GM21515 (cell line): Measurements from ENCODE around the gene SLCO2A1.

Source experiments
- ATAC-seq: cut with Tn5 transposase; IDR thresholded peaks from one replicate; pipeline ENCODE4 v1.9.1; 2021; ENCODE audit not compliant: unreplicated experiment

Gene SLCO2A1

DNA sequence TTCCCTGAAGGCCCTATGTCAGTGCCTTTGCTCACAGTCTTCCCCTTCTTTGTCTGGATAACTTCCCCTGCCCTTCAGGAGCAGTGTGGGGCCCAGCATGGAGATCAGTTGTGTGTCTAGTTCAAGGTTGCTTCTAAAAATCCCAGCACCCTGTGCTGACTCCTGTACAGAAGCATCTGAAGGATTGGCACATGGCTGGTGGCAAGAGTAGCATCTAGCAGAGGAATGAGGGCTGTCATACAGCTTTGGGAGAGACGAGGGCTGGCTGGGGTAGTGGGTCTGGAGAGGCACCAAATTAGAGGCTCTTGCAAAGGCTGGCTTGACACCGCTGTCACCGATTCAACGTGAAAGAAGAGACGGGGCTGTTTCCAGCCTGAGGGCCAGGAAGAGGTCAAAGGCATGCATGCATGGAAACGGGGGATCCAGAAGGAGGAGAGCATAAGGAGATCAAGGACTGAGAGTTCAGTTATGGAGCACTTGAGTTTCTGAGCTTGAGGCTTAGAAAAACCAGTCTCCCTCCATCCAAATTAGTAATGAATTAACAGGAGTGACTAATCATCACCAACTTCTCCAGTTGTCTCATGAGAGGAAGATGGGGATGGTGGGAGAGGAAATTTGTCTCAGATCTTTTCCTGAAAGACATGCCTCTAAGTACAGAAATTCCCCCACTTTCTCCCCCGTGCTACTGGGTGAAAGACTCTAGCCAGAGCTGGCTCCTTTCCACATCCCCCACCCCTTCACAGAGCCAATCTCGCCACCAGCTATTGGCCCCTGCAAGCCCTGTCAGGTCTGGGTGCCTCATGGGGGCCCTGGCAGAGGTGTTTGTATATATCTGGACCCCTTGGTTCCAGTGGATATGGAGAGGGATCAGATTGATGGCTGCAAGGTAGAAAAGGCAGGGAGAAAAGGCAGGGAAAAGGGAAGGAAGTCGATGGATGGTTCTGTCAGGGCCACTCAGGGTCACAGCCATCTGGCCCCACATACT, 45.9 kb downstream of the SLCO2A1 start:
- no peak for ATAC-seq

DNA sequence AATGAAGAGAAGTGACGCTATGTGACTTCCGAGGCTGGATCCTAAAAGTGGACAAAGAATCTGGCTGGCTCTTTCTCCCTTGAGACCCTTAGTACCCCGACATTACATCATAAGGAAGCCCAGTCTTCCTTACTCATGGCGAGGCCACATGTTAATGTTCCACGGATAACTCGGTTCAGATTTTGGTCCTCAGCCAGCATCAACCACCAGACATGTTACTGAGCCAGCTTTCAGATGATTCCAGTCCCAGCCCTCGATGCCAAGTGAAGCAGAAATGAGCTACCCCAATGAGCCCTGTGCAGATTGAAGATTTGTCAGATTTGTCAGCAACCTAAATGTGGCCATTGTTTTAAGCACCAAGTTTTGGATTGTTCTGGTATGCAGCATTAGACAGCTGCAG, 46.6 kb downstream of the SLCO2A1 start:
- ATAC-seq: no peak

DNA sequence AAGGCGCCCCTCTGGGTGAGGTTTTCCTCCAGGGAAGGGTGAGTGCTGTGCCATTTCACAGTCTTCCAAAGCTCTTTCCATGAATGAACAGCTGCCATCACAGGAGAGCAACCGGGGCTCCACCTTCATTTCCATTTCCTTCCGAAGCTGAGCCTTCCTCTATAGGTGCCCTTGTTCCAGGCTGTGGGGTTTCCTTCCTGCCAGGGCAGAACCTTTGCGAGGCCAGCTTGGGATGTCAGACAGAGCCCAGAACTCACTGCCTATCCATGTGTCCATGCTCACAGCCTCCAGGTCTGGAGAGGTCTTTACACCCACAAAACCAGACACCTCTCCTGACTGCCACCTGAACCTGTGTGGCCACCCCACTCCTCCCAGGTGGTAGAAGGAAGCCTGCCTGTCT, 49.2 kb downstream of the SLCO2A1 start:
- ATAC-seq: no peak

DNA sequence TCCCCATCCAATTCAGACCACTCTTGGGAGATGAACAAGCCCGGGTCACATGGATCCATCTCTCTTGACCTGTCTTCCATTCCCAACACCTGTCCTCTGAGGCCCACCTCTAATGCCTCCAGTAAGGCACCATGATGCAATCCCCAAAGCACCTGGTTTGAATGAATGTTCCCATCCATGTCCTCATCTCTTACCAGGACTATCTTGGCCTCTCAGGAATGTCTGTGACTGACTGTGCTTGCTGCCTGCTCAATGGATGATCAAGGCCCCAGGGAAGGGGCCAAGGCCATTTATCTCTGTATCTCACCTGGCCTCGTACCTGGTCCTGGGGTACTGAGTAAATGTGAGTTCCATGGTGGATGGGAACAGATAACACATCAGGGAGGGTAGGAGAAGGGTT, 49.7 kb downstream of the SLCO2A1 start:
- no peak for ATAC-seq

DNA sequence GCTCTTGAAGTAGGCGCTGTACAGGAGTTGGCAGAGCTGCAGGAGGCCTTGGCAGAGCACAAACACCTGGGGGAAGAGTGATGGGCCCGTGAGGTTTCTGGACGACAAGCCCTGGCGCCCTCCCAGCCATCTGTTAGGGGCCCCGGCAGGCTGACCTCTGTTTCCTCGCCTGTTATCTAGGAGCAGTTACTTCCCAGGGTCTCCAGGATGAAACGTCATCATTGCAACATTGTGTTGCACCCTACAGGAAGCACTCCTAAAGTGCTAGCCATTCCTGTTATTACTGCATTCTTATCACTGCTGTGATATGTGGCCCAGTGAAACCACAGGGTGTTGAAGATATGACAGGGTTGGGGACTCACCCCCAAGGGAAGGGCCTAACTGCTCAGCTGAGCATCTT, 50.2 kb downstream of the SLCO2A1 start:
- no peak for ATAC-seq

DNA sequence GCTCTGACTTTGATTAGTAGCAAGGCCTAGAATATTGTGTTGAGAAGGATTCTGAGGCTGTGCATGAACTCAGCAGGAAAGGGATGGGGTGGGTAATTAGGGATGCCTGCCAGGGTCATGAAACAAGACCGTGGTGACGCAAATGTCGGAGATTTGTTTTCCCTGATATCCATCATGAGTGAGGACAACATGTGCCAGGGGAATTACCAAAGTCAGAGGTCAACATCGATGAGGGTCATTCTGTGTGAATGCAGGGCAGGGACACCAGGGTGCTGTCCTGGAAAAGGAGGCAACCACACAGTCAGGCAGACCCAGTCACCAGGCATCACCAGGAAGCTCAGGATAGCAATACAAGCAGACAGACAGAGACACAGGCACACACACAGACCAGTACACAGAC, 52.2 kb downstream of the SLCO2A1 start:
- ATAC-seq: no peak

DNA sequence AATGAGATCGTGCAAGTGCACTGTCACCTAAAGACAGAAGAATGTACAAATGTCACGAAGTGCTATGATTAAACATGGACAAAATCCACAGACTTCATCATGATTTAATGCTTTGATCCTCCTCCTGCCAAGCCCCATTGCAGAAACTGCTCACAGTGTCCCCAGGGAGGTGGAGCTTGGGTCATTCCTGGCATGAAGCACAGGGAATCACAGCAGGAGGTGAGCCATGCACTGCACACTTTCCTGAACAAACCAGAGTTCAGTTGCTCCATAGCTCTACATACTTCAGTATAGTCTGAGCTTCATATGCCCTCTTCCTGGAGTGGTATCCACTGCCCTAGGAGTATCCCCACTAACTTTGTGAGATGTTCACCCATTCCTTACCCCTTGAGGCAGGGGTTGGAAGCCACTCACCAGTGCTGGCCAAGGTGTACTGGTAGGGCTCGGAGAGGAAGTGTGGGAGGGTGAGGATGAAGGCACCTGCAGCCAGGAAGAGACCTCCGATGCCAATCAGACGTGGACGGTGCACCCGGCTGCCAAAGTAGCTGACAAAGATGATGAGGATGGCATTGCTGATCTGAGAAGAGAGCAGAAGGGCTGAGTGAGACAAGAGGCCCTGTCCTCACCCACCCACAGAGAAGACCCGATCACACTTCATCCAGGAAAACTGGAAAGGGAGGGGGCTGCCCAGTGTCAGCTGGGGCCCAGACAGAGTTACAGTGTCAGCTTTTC, 56.3 kb downstream of the SLCO2A1 start:
- ATAC-seq: no peak

DNA sequence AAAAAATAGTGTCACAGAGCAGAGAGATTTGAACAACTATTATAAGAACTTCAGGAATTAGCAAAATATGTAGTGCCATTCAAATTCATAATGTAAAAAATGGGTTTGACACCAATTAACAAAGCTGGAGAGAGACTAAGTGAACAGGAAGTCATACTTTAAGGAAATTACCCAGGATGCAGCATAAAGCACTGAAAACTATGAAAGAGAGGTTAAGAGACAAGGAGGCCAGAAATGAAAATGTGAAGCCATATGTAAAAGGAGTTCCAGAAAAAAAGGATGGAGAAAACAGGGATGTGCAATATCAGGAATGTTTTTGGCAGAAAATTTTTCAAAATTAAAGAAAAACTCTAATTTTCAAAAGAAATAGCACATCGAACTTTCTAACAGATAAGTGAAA, 57.6 kb downstream of the SLCO2A1 start:
- no peak for ATAC-seq

DNA sequence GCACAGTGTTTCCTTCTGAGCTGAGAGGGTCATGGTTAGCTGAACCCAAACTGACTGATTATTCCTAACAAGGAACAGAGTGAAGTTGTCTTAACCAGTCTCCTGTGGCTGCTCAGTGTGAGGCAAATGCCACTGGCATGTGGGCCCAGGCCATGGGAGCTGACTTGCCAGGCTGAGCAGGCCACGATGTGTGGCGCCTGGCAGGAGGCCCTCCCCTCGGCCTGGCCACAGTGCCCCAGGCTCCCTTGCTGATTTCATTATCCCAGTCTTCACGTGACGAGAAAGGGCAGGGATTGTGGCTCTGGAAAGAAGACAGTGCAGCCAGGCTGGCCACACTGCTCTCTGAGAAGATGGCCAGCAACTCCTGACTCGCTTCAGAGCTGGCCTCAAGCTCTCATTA, 58.8 kb downstream of the SLCO2A1 start:
- ATAC-seq: no peak

DNA sequence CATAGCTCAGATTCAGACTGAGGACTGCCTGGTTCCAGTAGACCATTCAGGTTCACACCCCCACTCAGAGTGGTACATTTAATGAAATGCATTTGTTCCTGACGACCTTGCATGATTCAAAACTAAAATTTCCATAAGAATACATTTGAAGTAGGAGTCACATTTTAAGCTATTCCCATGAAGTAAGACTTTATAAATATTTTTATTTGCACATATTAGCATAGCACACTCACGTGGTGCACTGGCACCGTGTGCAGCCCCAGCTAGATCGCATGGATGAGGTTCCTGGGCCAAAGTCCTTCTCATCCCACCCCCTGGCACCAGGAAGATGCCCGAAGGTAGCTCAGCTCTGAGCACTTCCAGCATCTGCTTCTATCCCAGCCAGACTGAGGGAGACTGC, 59.4 kb downstream of the SLCO2A1 start:
- no peak for ATAC-seq

DNA sequence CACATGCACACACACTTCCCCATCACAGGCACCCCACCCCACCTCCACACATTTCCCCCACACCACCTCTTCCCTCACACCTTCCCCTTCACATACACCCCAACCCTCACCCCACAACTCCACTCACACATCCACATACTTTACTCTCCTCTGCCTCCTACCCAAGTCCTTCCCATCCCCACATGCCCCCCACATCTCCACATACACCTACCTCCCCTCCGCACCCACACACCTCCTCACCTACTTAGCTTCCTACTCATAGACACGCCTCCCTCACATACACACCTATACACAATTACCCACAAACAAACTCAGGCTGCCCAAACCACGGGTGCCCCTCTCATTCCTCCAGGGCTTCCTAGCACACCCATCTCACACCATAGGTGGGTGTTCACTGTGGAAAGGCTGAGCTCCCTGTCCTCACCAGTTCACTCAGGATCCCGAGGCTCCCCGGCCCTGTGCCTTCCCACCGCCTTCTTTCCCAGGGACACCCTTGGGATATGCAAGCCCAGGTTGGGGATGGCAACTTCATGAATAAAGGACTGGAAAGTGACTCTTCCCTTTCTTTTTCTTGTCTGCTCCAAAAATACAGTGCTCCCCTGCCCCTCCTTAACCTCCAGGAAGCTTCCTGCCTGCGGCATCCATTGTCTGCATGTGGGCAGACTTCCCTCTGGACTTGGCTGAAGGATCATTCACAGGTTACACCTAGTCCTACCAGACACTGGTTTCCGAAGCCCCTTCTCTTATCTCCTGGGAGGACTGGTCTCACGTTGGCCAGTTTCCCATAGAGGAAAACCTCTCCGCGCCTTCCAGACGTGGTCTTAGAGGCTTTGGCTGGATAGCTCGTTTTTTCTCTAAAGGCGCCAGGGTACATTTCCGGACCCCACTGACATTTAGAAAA, 61.5 kb downstream of the SLCO2A1 start:
- no peak for ATAC-seq

DNA sequence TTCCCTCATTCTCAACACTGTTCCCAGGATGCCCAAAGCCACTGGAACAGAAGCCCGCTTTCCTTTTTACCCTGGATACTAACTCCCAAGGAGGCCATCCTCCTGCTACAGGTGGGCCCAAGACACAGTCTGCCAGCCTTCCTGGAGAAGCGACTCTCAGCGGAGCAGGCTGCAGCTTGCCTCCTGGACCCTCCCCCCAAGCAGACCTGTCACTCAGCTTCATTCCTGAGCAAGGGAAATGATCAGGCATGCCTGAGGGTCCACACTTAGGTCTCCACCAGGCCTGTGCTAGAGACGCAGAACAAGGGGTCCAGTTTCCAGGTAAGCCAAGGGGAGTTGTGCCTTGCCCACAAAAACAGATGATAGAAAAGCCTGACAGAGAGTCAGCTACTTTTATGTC, 62.8 kb downstream of the SLCO2A1 start:
- ATAC-seq: no peak

DNA sequence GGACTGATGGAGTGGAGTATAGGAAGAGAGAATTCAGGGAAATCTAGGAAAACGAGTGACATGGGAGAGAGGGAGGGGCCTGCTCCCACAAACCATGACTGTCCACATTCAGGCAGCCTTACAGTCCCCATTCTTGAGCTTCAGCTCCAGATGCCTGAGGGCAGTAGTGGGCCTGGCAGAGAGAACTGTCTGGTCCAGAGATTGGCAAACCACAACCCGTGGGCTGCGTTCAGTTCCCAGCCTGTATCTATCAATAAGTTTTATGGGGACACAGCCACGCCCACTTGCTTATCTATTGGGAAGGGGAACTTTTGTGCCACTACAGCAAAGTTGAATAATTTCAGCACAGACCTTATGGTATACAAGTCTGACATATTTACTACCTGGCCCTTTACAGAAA, 63.8 kb downstream of the SLCO2A1 start:
- no peak for ATAC-seq

DNA sequence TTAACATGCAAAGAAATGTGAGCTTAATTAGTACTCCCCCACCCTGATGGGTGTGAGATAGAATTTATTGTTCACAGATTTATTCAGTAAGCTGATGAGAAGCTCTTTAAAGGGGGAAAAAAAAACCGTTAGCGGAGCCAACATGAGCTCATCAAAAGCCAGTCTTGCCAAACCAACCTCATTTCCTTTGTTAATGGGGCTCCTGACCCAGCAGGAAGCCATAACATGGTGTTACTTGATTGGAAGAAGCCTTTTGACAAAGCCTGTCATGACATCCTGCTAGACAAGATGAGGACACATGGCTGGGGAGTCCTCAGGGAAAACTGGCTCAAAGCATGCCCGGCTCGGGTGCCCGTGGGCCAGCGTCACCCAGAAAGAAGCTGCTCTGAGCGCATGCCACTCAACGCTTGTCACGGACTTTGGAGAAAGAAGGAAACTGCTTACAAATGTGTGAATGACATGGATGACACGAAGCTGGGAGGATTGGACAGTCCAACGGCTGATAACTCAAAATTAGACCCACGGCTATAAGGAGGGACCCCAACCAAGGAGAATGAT, 64.6 kb downstream of the SLCO2A1 start:
- no peak for ATAC-seq

DNA sequence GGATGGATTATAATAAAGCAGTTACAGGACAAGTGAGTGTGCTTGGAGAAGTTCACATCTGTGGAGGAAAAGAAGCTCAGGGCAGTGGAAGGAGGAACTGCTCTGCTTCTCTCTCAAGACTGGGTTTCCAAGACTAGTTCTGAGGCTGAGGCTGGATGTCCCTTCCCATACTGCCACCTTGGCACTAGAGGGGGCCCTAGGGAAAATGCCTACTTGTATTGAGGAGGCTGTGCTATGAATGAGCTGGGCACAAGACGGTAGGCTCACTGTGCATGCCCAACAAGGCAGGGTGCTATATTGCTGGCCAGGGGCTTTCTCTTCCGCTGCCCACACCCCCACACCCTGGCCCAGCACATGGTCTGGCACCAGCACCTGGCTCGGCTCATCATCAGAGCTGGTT, 65.2 kb downstream of the SLCO2A1 start:
- ATAC-seq: no peak

DNA sequence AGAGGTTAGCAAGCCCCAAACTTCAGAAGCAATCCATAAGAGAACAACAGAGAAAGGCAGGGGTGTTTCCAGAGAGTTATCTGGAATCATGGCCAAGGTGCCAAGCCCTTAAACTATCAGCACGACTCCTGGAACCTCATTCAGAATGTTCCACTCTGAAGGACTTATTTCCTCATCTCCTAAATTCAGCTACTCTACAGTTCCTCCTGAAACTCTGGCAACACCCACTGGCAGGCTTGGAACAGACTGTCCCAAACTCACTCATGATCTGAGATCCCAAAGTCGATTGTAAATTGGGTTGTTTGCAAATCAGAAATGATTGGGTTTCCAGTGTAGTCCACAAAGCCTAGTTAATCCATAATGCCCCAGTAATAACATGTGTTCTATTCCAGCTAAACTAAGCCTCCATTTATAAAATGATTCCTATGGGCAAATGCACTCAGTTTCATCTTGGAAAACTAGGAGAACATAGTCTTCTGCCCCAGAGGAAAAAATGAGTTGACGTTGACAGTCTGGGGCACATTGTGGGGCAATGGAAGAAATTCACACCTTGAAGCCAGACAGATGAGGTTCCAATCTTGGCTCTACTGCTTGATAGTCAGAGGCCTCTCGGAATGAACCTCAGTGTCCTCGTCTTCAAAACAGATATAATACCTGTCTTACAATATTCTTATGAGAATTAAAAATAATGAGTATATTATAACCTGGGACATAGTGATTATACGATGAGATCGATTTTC, 65.9 kb downstream of the SLCO2A1 start:
- no peak for ATAC-seq

DNA sequence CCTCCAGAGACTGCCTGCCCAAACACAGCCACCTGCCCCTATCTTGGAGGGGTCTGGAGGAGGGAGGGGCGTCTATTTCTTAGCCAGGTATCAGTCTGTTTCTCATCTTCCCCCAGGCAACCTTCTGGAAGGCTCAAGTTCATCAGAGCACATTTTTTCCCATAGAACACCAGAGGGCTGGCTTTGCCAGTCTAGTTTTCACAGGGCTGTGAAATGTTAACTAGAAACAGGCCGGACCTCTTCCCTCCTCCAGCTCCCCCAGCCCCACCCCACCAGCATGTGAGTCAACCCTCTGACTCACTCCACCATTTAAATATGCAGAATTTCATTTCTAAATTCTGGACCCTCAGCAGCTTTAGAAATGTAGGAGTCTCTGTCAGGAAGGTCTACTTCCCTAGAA, 66.9 kb downstream of the SLCO2A1 start:
- ATAC-seq: no peak

DNA sequence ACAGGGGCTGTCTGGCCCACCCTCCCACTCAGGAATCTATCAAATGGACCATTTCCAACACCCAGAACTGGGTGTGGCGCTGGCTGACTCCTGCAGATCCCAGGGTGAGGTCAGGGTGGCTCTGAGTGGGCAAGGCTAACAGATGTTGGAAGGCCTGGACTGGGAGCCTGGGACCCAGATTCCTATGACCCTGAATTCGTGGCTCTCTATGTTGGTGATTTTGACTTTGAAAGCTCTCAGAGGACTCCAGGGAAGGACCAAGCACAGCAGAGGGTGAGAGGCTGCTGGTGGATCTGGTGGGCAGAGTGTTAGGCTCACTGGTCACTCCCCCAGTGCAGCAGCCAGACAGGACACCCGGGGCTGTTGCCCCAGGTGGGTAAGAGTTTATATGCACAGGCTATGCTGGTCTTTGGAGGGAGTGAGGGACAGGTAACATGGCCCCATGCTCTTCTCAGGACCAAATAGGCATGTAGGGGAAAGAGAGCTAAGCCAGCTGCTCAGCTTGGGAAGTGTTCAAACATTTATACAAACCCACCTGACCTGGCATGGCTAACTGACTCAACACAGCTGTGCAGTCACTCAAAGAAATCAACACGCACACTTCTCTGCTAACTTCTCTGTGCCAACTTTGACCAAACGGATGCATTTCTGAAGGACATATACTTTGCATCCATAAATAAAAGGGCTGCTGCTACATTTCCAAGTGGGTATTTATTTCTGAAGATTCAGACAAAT, 71.5 kb downstream of the SLCO2A1 start:
- no peak for ATAC-seq

DNA sequence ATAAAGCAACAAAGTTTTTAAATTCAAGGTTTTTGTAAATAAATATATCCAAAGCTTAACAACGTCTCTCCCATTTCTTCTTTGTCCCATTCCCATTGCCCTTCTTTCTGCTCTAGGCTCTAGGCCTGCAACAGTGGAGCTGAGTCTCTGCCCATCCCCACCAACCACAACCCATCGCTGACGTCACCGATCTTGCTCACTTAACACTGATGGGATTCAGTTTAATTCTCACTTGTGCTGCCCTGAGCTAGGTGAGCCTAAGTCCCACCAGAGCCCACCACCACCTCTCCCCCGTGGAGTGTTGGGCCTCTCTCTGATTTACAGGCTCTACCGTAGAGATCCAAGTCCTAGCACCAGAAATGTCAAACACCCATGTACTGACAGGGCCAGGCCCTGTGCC, 72.7 kb downstream of the SLCO2A1 start:
- ATAC-seq: no peak

DNA sequence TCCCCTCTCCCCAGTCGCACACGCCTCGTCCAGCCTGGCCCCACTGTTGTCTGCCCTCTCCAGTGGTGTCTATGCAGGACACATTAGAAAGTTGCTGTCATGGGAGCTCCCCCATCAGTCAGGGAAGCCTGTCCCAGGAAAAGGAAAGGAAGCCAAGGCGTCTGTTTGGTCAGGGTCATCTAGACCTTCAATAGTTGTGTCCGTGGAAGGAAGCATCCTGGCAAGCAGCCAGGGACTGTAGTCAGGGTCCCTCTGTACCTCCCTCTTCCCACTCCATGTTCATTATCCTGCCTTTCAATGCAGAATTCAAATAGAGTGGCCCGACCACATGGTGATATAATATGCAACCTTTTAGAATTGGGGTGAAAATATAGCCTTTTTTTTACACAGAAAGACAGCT, 73.4 kb downstream of the SLCO2A1 start:
- no peak for ATAC-seq
